Lower leg skin (tissue), 3 donors: ENCODE measurements around the gene PANK4.

Experiments
- CTCF ChIP-seq, 3 donors: fragments of 450-650 bp; IDR thresholded peaks; one replicate each; pipeline ENCODE4 v1.5.1; 2016; ENCODE audit warnings: antibody characterized with exemption in 3 of 3, mild to moderate bottlenecking in 3 of 3, moderate library complexity in 2 of 3
- POLR2A ChIP-seq, 2 donors: fragments of 450-650 bp; IDR thresholded peaks; one replicate each; pipeline ENCODE4 v1.6.1; 2016 to 2017; ENCODE audit warnings: antibody characterized with exemption in 2 of 2, mild to moderate bottlenecking in 1 of 2, moderate library complexity in 1 of 2

GRCh38 chr1:2541619-2542245, 15.3 kb upstream of the PANK4 start:
- TF ChIP-seq CTCF (IDR thresholded peaks at IDR 0.05) (no peak), POLR2A (IDR thresholded peaks at IDR 0.05) (no peak)
